Heart left ventricle (tissue), 16 donors: ENCODE results near the gene CRLF3. TPM values are rescaled to one million over a fixed set of nuclear protein-coding genes. Genes with fewer than 3 reads are reported as not detected.
"Not testable (repeated sequence)": the region's sequence is repeated elsewhere in the genome, so short reads cannot be mapped to it uniquely, and the experiment has no call there.

ENCODE experiments used
- ATAC-seq, 4 donors: fragments of 200-7000 bp; cut with Tn5 transposase; one replicate each; pipeline ENCODE4 v1.9.1; 2020 to 2022; ENCODE audit warnings: moderate library complexity in 4 of 4, mild to moderate bottlenecking in 3 of 4, moderate number of reproducible peaks in 1 of 4
- DNase-seq, 5 donors: peaks; one replicate each; pipeline ENCODE4 v3.0.0-alpha.2; 2020
- H3K27ac ChIP-seq, 12 donors: fragments of 200-600 bp; sonication (generic) in 4 of 12; one replicate each; pipeline versions ENCODE4 v1.5.0 to v1.8.0; 2016 to 2022; ENCODE audit warnings: mild to moderate bottlenecking in 2 of 12
- H3K27me3 ChIP-seq, 9 donors: fragments of 200-600 bp; sonication (generic) in 2 of 9; one replicate each; pipeline versions ENCODE4 v1.5.1 to v1.8.0; 2016 to 2022; ENCODE audit warnings: mild to moderate bottlenecking in 3 of 9
- H3K36me3 ChIP-seq, 9 donors: fragments of 200-600 bp; sonication (generic) in 2 of 9; one replicate each; pipeline versions ENCODE4 v1.5.0 to v1.8.0; 2018 to 2022; ENCODE audit warnings: mild to moderate bottlenecking in 2 of 9
- H3K4me1 ChIP-seq, 12 donors: fragments of 200-600 bp; sonication (generic) in 4 of 12; one replicate each; pipeline versions ENCODE4 v1.5.0 to v1.8.0; 2016 to 2022; ENCODE audit warnings: mild to moderate bottlenecking in 3 of 12
- H3K4me3 ChIP-seq, 12 donors: fragments of 200-600 bp; sonication (generic) in 4 of 12; one replicate each; pipeline versions ENCODE4 v1.5.0 to v1.8.0; 2017 to 2022; ENCODE audit warnings: mild to moderate bottlenecking in 9 of 12, moderate library complexity in 4 of 12
- H3K9me3 ChIP-seq, 12 donors: fragments of 200-600 bp; sonication (generic) in 4 of 12; one replicate each; pipeline versions ENCODE4 v1.5.0 to v1.8.0; 2016 to 2022; ENCODE audit warnings: mild to moderate bottlenecking in 1 of 12
- POLR2A ChIP-seq, 2 donors: fragments of 450-650 bp; IDR thresholded peaks; one replicate each; pipeline ENCODE4 v1.6.1; 2017; ENCODE audit warnings: antibody characterized with exemption in 2 of 2, mild to moderate bottlenecking in 2 of 2, moderate library complexity in 2 of 2
- WGBS, 4 donors: extraction: QIAGEN DNeasy Blood & Tissue Kit in 2 of 4; methylation state at CpG; one replicate each; pipeline versions ENCODE4 v1.1.5 to v1.1.7; 2013 to 2018; 5-methylcytosine and 5-hydroxymethylcytosine counted together
- intact Hi-C, 10 donors: fragments of 100-400 bp; cut with DNase I; formaldehyde crosslinking; loops; one replicate each; pipeline versions ENCODE4 v1.11.1 to v1.14.2; 2022
- polyA plus RNA-seq, 2 donors: library from polyadenylated mRNA; stranded (reverse); fragments of 200-250 nt; gene quantifications; one replicate each; pipeline ENCODE4 v1.2.3, GENCODE V29; 2013
- total RNA-seq, 9 donors: library from RNA; depleted of rRNA in 2 of 9; stranded (reverse); fragments of >200 nt in 2 of 9; fragmentation: NEBNext Ultra II Directional in 3 of 9; extraction: Animal tissue kit (Norgen Biotek cat#: 25700) in 3 of 9; gene quantifications; one replicate each; pipeline versions ENCODE4 v1.1.0 to v1.2.4, GENCODE V29; 2016 to 2023
- TF ChIP-seq, protein P1 (sequence below), 12 donors: fragments of 200-600 bp; sonication (generic) in 4 of 12; IDR thresholded peaks; one replicate each; pipeline versions ENCODE4 v1.5.0 to v1.8.0; 2018 to 2022; ENCODE audit warnings: antibody characterized with exemption in 12 of 12, mild to moderate bottlenecking in 5 of 12
- donor health status: ischemic (EF 13 %, LVEDD 7.1; RV severe dilation, severe dysfunction).
- donor health status: healthy with polysubstance abuse.
- donor health status: DM: no; HTN: yes; CAD: no.
- donor health status: DM: no; HTN: no; CAD: no.
- donor health status: ischemic (EF 25% LVEDD 6.9; RV normal size, moderate dysfunction).
- donor health status: ischemic (EF 25% LVEDD 5.7; RV mildly dilated, moderate dysfunction).
- donor health status: healthy.
- donor health status: DM: yes; HTN: yes; CAD: no.
- donor health status: ischemic (EF 35%, LVEDD 5.7; RV mildly dilated, moderate dysfunction).
- donor health status: nonischemic (EF 11% LVEDD 7.7; RV severe dilation, severe dysfunction).
- donor health status: DM: yes; HTN: yes; CAD: no.
- donor health status: PGD.
- donor health status: ischemic (EF 29% LVEDD 5.4; RV normal size, mild dysfunction).
- donor health status: nonischemic (EF 23%, LVEDD 6.1; RV moderate dilation, normal function).

Gene CRLF3
- total and polyA plus RNA-seq, 11 donors = 3.0 to 12.3 (median 5.5) TPM

DNA sequence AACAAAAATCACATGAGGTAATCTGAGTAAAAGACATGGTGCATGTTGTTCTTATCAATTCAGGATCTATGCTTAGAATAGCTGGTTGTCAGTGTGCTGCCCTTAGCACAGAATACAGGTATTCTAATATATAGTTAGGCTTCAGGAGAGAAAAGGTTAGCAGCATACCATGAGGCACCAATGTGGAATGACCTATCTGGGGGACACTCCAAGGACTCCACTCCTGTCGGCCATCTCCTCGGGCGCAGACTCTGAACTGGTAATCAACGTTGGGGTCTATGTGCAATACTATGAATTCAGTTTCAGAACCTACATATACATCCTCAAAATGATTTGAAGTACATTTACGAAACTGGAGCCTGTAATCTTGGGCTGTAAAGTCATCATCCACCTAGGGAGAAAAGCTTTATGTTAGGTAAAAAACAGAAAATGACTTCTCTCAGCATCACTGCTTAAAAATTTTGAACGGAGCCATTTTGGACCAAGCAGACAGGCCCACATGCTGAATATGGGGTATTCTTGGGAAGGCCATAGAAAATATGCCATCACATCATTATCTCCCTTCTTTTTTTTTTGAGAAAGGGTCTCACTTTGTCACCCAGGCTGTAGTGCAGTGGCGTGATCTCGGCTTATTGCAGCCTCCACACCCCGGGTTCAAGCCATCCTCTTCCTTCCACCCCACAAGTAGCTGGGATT lies 31.1 kb downstream of the CRLF3 start:
- peaks cover 0 to 98% (median 90%) of the 10 kb centered on the region in 9 donors for H3K36me3 ChIP-seq
- WGBS, 4 donors = 89 to 90% (median 90%) methylated on average over 9 of the region's 9 CpGs
- no peak for DNase-seq
- no peaks in the 10 kb centered on the region for H3K4me1 ChIP-seq
- no peak overlapping the region for H3K27ac ChIP-seq
- no peaks in the 10 kb centered on the region for H3K9me3 ChIP-seq
- TF ChIP-seq, protein P1, sequence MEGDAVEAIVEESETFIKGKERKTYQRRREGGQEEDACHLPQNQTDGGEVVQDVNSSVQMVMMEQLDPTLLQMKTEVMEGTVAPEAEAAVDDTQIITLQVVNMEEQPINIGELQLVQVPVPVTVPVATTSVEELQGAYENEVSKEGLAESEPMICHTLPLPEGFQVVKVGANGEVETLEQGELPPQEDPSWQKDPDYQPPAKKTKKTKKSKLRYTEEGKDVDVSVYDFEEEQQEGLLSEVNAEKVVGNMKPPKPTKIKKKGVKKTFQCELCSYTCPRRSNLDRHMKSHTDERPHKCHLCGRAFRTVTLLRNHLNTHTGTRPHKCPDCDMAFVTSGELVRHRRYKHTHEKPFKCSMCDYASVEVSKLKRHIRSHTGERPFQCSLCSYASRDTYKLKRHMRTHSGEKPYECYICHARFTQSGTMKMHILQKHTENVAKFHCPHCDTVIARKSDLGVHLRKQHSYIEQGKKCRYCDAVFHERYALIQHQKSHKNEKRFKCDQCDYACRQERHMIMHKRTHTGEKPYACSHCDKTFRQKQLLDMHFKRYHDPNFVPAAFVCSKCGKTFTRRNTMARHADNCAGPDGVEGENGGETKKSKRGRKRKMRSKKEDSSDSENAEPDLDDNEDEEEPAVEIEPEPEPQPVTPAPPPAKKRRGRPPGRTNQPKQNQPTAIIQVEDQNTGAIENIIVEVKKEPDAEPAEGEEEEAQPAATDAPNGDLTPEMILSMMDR (IDR thresholded peaks at IDR 0.05) = no peak
- TF ChIP-seq POLR2A (IDR thresholded peaks at IDR 0.05) = no peak
- no peaks in the 10 kb centered on the region for H3K27me3 ChIP-seq
- ATAC-seq = no peak
- intact Hi-C loops = no loop called here
- H3K4me3 ChIP-seq = no peak overlapping the region

- TF ChIP-seq, protein P1 (IDR thresholded peaks at IDR 0.05) = no peak
- no peak for TF ChIP-seq POLR2A (IDR thresholded peaks at IDR 0.05)
- Histone ChIP-seq H3K9me3 (no peaks in the 10 kb centered on the region), H3K27ac (peak overlapping the region in 1 of 12 donors; percentile 22), H3K4me1 (no peaks in the 10 kb centered on the region), H3K27me3 (no peaks in the 10 kb centered on the region), H3K4me3 (no peak overlapping the region), H3K36me3 (peaks cover 0 to 98% (median 96%) of the 10 kb centered on the region in 9 donors)
- DNase-seq (no peak), ATAC-seq (no peak)
- intact Hi-C loops = no loop called here
- WGBS, 4 donors = 71 to 90% (median 81%) methylated on average over 2 of the region's 2 CpGs
Observed at GRCh38 chr17:30790279-30790678, 34.2 kb downstream of the CRLF3 start.

DNA sequence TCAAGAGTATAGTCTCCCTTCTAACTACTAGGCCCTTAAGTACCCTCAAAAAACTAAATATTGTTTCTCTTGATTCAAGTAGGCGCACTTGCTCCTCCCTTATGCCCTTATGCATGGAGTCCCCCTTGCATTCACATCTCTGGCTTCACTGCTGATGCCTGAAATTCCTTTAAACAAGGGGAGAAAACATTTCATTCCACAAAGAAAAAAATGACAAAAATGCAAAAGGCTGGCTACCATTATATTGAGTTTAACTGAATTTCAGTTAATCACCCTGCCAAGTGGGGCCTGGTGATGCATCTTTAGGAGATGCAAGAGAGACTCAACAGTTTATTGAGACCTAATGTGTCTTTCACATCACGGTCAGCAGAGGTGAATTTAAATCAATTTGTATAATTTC lies 35.6 kb downstream of the CRLF3 start:
- Histone ChIP-seq H3K27me3 (no peaks in the 10 kb centered on the region), H3K27ac (no peak overlapping the region), H3K4me3 (no peak overlapping the region), H3K9me3 (no peaks in the 10 kb centered on the region), H3K4me1 (no peaks in the 10 kb centered on the region), H3K36me3 (peaks cover 0 to 98% (median 96%) of the 10 kb centered on the region in 9 donors)
- TF ChIP-seq, protein P1 (IDR thresholded peaks at IDR 0.05) = no peak
- no peak for TF ChIP-seq POLR2A (IDR thresholded peaks at IDR 0.05)
- 95 to 100% (median 96%) methylated on average over 2 of the region's 2 CpGs for WGBS, 4 donors
- DNase-seq = no peak
- intact Hi-C loops = no loop called here
- ATAC-seq = no peak

- no peaks in the 10 kb centered on the region for H3K27me3 ChIP-seq
- ATAC-seq = no peak
- no peak for TF ChIP-seq POLR2A (IDR thresholded peaks at IDR 0.05)
- DNase-seq = no peak
- H3K4me3 ChIP-seq = no peak overlapping the region
- H3K27ac ChIP-seq = no peak overlapping the region
- H3K36me3 ChIP-seq = peaks cover 0 to 89% (median 75%) of the 10 kb centered on the region in 9 donors
- intact Hi-C loops = no loop called here
- WGBS, 4 donors = 88 to 95% (median 90%) methylated on average over 2 of the region's 2 CpGs
- no peaks in the 10 kb centered on the region for H3K9me3 ChIP-seq
- no peaks in the 10 kb centered on the region for H3K4me1 ChIP-seq
Observed at GRCh38 chr17:30782206-30782605, 42.3 kb downstream of the CRLF3 start.

- Histone ChIP-seq H3K4me1 (no peaks in the 10 kb centered on the region), H3K4me3 (no peak overlapping the region), H3K27ac (peak overlapping the region in 1 of 12 donors; percentile 6), H3K27me3 (no peaks in the 10 kb centered on the region), H3K9me3 (no peaks in the 10 kb centered on the region), H3K36me3 (peaks cover 0 to 81% (median 68%) of the 10 kb centered on the region in 9 donors)
- 86 to 89% (median 87%) methylated on average over 6 of the region's 6 CpGs for WGBS, 4 donors
- intact Hi-C loops = no loop called here
- DNase-seq (no peak), ATAC-seq (no peak)
- no peak for TF ChIP-seq POLR2A (IDR thresholded peaks at IDR 0.05)
- TF ChIP-seq, protein P1 (IDR thresholded peaks at IDR 0.05) = no peak
Observed at GRCh38 chr17:30780343-30780742, 44.1 kb downstream of the CRLF3 start.

DNA sequence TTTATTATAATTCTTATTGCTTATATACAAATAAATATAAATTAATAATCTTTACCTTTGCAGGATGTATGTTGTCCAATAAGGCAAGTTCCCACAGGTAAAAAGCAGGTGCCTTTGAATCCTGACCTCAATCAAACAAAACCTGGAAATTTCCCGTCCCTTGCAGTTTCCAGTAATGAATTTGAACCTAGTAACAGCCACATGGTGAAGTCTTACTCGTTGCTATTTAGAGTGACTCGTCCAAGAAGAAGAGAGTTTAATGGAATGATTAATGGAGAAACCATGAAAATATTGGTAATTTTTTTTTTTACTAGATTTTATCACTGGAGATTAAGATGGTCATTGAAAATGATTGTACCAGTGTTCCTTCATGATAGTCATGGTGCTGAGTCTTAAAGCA lies 55.7 kb downstream of the CRLF3 start:
- H3K36me3 ChIP-seq = peaks cover 0 to 83% (median 69%) of the 10 kb centered on the region in 9 donors
- H3K4me3 ChIP-seq, ATAC-seq, DNase-seq, intact Hi-C loops, H3K27me3 ChIP-seq, H3K9me3 ChIP-seq, H3K4me1 ChIP-seq, H3K27ac ChIP-seq: not testable (repeated sequence)
- 69 to 94% (median 84%) methylated on average over 3 of the region's 3 CpGs for WGBS, 4 donors
